ENCODE results near the gene HSD3B7. TPM values are rescaled to one million over a fixed set of nuclear protein-coding genes. Genes with fewer than 3 reads are reported as not detected.

Gene HSD3B7
- polyA plus RNA-seq, 1 donor (not counting 4 experiments of a cell fraction or from before 2014, with no cell fraction given), result 2.0 TPM

- Histone ChIP-seq H3K4me2 (ENCODE audit: control insufficient read depth, extremely low read depth, insufficient read depth, low read depth, low read length) (no peak overlapping the region), H4K20me1 (ENCODE audit: control insufficient read depth, extremely low read depth, insufficient read depth, low read length) (peaks cover 2% of the 10 kb centered on the region), H3K27ac (ENCODE audit: control insufficient read depth, insufficient read depth, low read length) (no peak overlapping the region), H3K27me3 (ENCODE audit: control insufficient read depth, extremely low read depth, insufficient read depth, low read length) (no peaks in the 10 kb centered on the region), H2AFZ (ENCODE audit: control insufficient read depth, low read length) (no peak overlapping the region), H3K36me3 (ENCODE audit: control insufficient read depth in 2 of 2, extremely low read depth in 1 of 2, insufficient read depth in 2 of 2, low read length in 2 of 2) (peaks cover 38 to 42% of the 10 kb centered on the region in 2 experiments), H3K79me2 (ENCODE audit: control insufficient read depth, insufficient read depth, low read length) (peaks cover 3% of the 10 kb centered on the region), H3K9me3 (ENCODE audit: control insufficient read depth, low read depth, low read length) (no peaks in the 10 kb centered on the region), H3K9ac (ENCODE audit: control insufficient read depth, extremely low read depth, insufficient read depth, low read length) (no peak overlapping the region), H3K9me1 (ENCODE audit: control insufficient read depth, extremely low read depth, insufficient read depth, low read length) (no peaks in the 10 kb centered on the region), H3K4me1 (ENCODE audit: control insufficient read depth, extremely low read depth, insufficient read depth, low read length) (no peaks in the 10 kb centered on the region), H3K4me3 (ENCODE audit: control insufficient read depth in 2 of 3, extremely low read depth in 1 of 3, insufficient read depth in 2 of 3, low read depth in 1 of 3, low read length in 3 of 3) (no peak overlapping the region)
- TF ChIP-seq CTCF (optimal IDR thresholded peaks at IDR 0.05 in 1 of 3, IDR thresholded peaks at IDR 0.05 in 1 of 3, conservative IDR thresholded peaks at IDR 0.05 in 1 of 3; ENCODE audit: extremely low read depth in 1 of 3, insufficient read depth in 2 of 3, low read length in 3 of 3) (no peak), EZH2 (IDR thresholded peaks at IDR 0.05; ENCODE audit: low read length) (no peak)
- dilution Hi-C loops (cut with MboI; ENCODE audit: extremely low pct_ligation_motif_present, low sequenced_read_pairs), result no loop called here
- no peak for FAIRE-seq
- DNase-seq (ENCODE audit: low read depth, low spot score), result no peak
Observed at GRCh38 chr16:30974348-30974747, 10.7 kb upstream of the HSD3B7 start.

- Histone ChIP-seq H3K4me1 (ENCODE audit: control insufficient read depth, extremely low read depth, insufficient read depth, low read length) (no peaks in the 10 kb centered on the region), H3K9me1 (ENCODE audit: control insufficient read depth, extremely low read depth, insufficient read depth, low read length) (no peaks in the 10 kb centered on the region), H3K4me3 (ENCODE audit: control insufficient read depth in 2 of 3, extremely low read depth in 1 of 3, insufficient read depth in 2 of 3, low read depth in 1 of 3, low read length in 3 of 3) (no peak overlapping the region), H3K27me3 (ENCODE audit: control insufficient read depth, extremely low read depth, insufficient read depth, low read length) (no peaks in the 10 kb centered on the region), H3K4me2 (ENCODE audit: control insufficient read depth, extremely low read depth, insufficient read depth, low read depth, low read length) (no peak overlapping the region), H3K9me3 (ENCODE audit: control insufficient read depth, low read depth, low read length) (no peaks in the 10 kb centered on the region), H2AFZ (ENCODE audit: control insufficient read depth, low read length) (no peak overlapping the region), H4K20me1 (ENCODE audit: control insufficient read depth, extremely low read depth, insufficient read depth, low read length) (peaks cover 2% of the 10 kb centered on the region), H3K9ac (ENCODE audit: control insufficient read depth, extremely low read depth, insufficient read depth, low read length) (no peak overlapping the region), H3K79me2 (ENCODE audit: control insufficient read depth, insufficient read depth, low read length) (peaks cover 3% of the 10 kb centered on the region), H3K36me3 (ENCODE audit: control insufficient read depth in 2 of 2, extremely low read depth in 1 of 2, insufficient read depth in 2 of 2, low read length in 2 of 2) (peaks cover 32% of the 10 kb centered on the region in 2 experiments), H3K27ac (ENCODE audit: control insufficient read depth, insufficient read depth, low read length) (no peak overlapping the region)
- no peak for FAIRE-seq
- TF ChIP-seq EZH2 (IDR thresholded peaks at IDR 0.05; ENCODE audit: low read length), result no peak
- TF ChIP-seq CTCF (optimal IDR thresholded peaks at IDR 0.05 in 1 of 3, IDR thresholded peaks at IDR 0.05 in 1 of 3, conservative IDR thresholded peaks at IDR 0.05 in 1 of 3; ENCODE audit: extremely low read depth in 1 of 3, insufficient read depth in 2 of 3, low read length in 3 of 3), result no peak
- dilution Hi-C loops (cut with MboI; ENCODE audit: extremely low pct_ligation_motif_present, low sequenced_read_pairs), result no loop called here
- no peak for DNase-seq (ENCODE audit: low read depth, low spot score)
Observed at GRCh38 chr16:30976486-30976885, 8.5 kb upstream of the HSD3B7 start.
